DND-41 (cell line): ENCODE results near the gene RABGGTB.
"Not testable (repeated sequence)": the region's sequence is repeated elsewhere in the genome, so short reads cannot be mapped to it uniquely, and the experiment has no call there.

ENCODE experiments used
- ATAC-seq: fragments of 200-7000 bp; cut with Tn5 transposase; 3 replicates; pipeline ENCODE4 v1.9.1; 2021; ENCODE audit warnings: low read depth; ENCODE audit not compliant: insufficient read depth
- DNase-seq: peaks from one replicate; pipeline ENCODE4 v3.0.0-alpha.2; 2020
- H2AFZ ChIP-seq: 2 replicates; pipeline ENCODE4 v1.6.0; 2012; ENCODE audit warnings: low read depth, low read length
- H3K27ac ChIP-seq: 2 replicates; pipeline ENCODE4 v1.5.1; 2012; ENCODE audit warnings: low read length, inconsistent platforms
- H3K27me3 ChIP-seq: fragments of 200-600 bp; sonication (generic); 2 replicates; pipeline ENCODE4 v1.6.0; 2012; ENCODE audit warnings: low read length, mild to moderate bottlenecking, inconsistent platforms; ENCODE audit not compliant: insufficient read depth, poor library complexity
- H3K36me3 ChIP-seq: 2 replicates; pipeline ENCODE4 v1.5.1; 2012; ENCODE audit warnings: low read length, inconsistent platforms; ENCODE audit not compliant: insufficient read depth
- H3K4me1 ChIP-seq: 2 replicates; pipeline ENCODE4 v1.5.1; 2012; ENCODE audit warnings: mild to moderate bottlenecking, low read length; ENCODE audit not compliant: insufficient read depth
- H3K4me2 ChIP-seq: 2 replicates; pipeline ENCODE4 v1.6.0; 2012; ENCODE audit warnings: mild to moderate bottlenecking, moderate library complexity, low read length, inconsistent platforms; ENCODE audit not compliant: insufficient read depth
- H3K4me3 ChIP-seq, 2 experiments: fragments of 200-600 bp in 1 of 2; shearing (Covaris generic) in 1 of 2; 2 replicates each; pipeline ENCODE4 v1.5.1; 2012 to 2016; ENCODE audit warnings: inconsistent platforms in 2 of 2, low read length in 2 of 2, mild to moderate bottlenecking in 2 of 2, low read depth in 1 of 2, moderate library complexity in 1 of 2
- H3K79me2 ChIP-seq: 2 replicates; pipeline ENCODE4 v1.6.0; 2012; ENCODE audit warnings: low read length, inconsistent platforms; ENCODE audit not compliant: insufficient read depth
- H3K9ac ChIP-seq: 2 replicates; pipeline ENCODE4 v1.6.0; 2012; ENCODE audit warnings: low read depth, mild to moderate bottlenecking, inconsistent platforms, low read length, moderate library complexity
- H3K9me3 ChIP-seq: 2 replicates; pipeline ENCODE4 v1.5.1; 2012; ENCODE audit warnings: low read length, moderate library complexity, mild to moderate bottlenecking, inconsistent platforms; ENCODE audit not compliant: insufficient read depth, severe bottlenecking
- H4K20me1 ChIP-seq: 2 replicates; pipeline ENCODE4 v1.6.0; 2012; ENCODE audit warnings: low read length; ENCODE audit not compliant: insufficient read depth
- EZH2 ChIP-seq: IDR thresholded peaks from 3 replicates; pipeline ENCODE4 v1.6.1; 2012; ENCODE audit warnings: borderline replicate concordance, low read depth, mild to moderate bottlenecking, moderate library complexity, low read length, inconsistent platforms; ENCODE audit not compliant: severe bottlenecking
- TF ChIP-seq, protein P1 (sequence below): IDR thresholded peaks from 2 replicates; pipeline ENCODE4 v1.5.1; 2012; ENCODE audit warnings: borderline replicate concordance, low read length, moderate library complexity, mild to moderate bottlenecking; ENCODE audit not compliant: poor library complexity, severe bottlenecking; ENCODE audit errors: extremely low read depth

Gene RABGGTB

DNA sequence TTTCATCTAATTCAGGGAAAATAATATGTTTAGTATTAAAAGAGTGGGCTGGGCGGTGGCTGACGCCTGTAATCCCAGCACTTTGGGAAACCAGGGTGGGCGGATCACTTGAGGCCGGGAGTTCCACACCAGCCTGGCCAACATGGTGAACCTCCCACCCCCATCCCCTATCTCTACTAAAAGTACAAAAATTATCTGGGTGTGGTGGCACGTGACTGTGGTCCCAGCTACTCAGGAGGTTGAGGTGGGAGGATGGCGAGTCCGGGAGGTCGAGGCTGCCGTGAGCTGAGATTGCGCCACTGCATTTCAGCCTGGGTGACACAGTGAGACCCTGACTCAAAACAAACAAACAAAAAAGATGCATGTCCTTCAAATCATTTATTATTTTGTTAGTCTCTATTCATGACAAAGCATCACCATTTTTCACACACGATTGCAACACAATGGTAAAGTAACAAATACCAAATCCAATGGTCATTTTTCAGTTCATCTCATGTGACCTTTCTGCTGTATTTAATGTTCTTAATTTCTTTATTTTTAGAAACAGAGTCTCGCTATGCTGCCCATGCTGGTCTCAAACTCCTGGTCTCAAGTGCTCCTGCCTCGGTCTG lies 11.7 kb downstream of the RABGGTB start:
- peaks cover 44% of the 10 kb centered on the region for H3K36me3 ChIP-seq
- no peaks in the 10 kb centered on the region for H3K27me3 ChIP-seq
- DNase-seq (no peak), ATAC-seq (no peak)
- TF ChIP-seq EZH2, result no peak
- TF ChIP-seq, protein P1, sequence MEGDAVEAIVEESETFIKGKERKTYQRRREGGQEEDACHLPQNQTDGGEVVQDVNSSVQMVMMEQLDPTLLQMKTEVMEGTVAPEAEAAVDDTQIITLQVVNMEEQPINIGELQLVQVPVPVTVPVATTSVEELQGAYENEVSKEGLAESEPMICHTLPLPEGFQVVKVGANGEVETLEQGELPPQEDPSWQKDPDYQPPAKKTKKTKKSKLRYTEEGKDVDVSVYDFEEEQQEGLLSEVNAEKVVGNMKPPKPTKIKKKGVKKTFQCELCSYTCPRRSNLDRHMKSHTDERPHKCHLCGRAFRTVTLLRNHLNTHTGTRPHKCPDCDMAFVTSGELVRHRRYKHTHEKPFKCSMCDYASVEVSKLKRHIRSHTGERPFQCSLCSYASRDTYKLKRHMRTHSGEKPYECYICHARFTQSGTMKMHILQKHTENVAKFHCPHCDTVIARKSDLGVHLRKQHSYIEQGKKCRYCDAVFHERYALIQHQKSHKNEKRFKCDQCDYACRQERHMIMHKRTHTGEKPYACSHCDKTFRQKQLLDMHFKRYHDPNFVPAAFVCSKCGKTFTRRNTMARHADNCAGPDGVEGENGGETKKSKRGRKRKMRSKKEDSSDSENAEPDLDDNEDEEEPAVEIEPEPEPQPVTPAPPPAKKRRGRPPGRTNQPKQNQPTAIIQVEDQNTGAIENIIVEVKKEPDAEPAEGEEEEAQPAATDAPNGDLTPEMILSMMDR, result no peak
- H3K4me2 ChIP-seq, result no peak overlapping the region
- H2AFZ ChIP-seq, result no peak overlapping the region
- no peak overlapping the region for H3K27ac ChIP-seq
- H3K9me3 ChIP-seq, result no peaks in the 10 kb centered on the region
- H3K79me2 ChIP-seq, result peaks cover 4% of the 10 kb centered on the region; the same call in 1 of the 2 replicates
- H4K20me1 ChIP-seq, result peaks cover 27% of the 10 kb centered on the region; the same call in 1 of the 2 replicates
- H3K4me3 ChIP-seq, result no peak overlapping the region
- no peak overlapping the region for H3K9ac ChIP-seq
- H3K4me1 ChIP-seq, result peaks cover 6% of the 10 kb centered on the region; the same call in 1 of the 2 replicates

DNA sequence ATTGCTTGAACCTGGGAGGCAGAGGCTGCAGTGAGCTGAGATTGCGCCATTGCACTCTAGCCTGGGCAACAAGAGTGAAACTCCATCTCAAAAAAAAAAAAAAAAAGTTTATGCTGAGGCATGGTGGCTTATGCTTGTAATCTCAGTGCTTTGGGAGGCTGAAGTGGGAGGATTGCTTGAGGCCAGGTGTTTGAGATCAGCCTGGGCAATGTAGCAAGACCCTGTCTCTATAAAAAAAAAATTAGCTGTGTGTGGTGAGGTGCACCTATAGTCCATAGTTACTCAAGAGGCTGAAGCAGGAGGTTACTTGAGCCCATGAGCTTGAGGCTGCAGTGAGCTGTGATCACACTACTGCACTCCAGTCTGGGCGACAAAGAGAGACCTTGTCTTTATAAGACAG lies 15.4 kb downstream of the RABGGTB start:
- not testable (repeated sequence) for H2AFZ ChIP-seq, DNase-seq, H3K27me3 ChIP-seq, H3K36me3 ChIP-seq, H4K20me1 ChIP-seq, H3K4me2 ChIP-seq, H3K79me2 ChIP-seq, H3K27ac ChIP-seq, H3K4me1 ChIP-seq, H3K9me3 ChIP-seq, H3K9ac ChIP-seq, H3K4me3 ChIP-seq, ATAC-seq

DNA sequence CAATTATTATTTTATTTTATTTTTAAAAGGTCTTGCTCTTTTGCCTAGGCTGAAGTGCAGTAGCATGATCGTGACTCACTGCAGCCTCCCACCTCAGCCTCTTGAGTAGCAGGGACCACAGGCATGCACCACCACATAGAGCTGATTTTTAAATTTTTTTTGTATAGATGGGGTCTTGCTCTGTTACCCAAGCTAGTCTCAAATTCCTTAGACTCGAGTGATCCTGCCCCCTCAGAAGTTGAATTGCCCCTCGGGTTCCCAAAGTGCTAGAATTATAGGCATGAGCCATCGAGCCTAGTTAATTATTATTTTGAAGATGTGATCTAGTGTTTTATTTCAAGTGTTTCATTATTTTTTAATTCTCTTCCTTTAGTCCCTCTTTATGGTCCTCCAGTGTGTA lies 22.9 kb downstream of the RABGGTB start:
- H2AFZ ChIP-seq, result no peak overlapping the region
- ATAC-seq (no peak), DNase-seq (no peak)
- H4K20me1 ChIP-seq, result no peaks in the 10 kb centered on the region
- no peaks in the 10 kb centered on the region for H3K9me3 ChIP-seq
- no peak overlapping the region for H3K27ac ChIP-seq
- H3K4me3 ChIP-seq, result no peak overlapping the region
- no peaks in the 10 kb centered on the region for H3K27me3 ChIP-seq
- H3K9ac ChIP-seq, result no peak overlapping the region
- H3K4me2 ChIP-seq, result no peak overlapping the region
- no peaks in the 10 kb centered on the region for H3K36me3 ChIP-seq
- no peaks in the 10 kb centered on the region for H3K4me1 ChIP-seq
- H3K79me2 ChIP-seq, result no peaks in the 10 kb centered on the region
- TF ChIP-seq EZH2, result no peak
- TF ChIP-seq, protein P1, result no peak

DNA sequence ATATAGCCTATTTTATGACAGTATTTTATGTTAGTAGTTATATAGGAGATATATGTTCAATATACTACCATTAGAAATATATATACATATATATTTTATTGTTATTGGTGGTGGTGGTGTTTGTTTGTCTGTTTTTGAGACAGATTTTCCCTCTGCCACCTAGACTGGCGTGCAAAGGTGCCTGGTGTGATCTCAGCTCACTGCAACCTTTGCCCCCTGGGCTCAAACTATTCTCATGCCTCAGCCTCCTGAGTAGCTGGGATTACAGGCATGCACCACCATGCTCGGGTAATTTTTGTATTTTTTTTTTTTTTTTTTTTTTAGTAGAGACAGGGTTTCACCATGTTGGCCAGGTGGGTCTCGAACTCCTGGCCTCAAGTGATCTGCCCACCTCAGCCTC lies 24.1 kb downstream of the RABGGTB start:
- H3K4me3 ChIP-seq, H3K9ac ChIP-seq, H3K4me1 ChIP-seq, H3K36me3 ChIP-seq, H3K27ac ChIP-seq, H2AFZ ChIP-seq, H3K4me2 ChIP-seq, ATAC-seq, DNase-seq, H3K79me2 ChIP-seq, H4K20me1 ChIP-seq, H3K9me3 ChIP-seq, H3K27me3 ChIP-seq: not testable (repeated sequence)
